ENCODE results near the gene MYO1B.

MYO1B gene

DNA sequence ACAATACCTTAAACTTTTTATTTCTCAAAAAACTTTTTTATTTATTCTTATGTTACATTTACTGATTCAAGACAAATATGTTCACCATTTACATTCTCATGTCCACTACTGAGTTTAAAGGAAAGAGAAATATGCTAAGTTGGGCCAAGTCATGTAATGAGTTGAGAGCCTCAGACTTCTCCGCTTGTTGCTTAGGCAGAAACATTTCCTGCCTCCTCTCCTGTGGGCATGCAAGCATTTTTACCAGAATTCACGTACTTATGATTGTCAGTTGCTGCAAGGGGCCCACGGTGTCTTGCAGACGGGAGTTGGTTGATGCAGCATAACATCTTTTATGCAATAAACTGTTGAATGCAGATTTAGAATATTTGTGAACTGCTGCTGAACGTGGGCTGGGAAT is 51.8 kb downstream of the MYO1B start:
- no peak for DNase-seq (ENCODE audit: low read depth in 3 of 3)

DNA sequence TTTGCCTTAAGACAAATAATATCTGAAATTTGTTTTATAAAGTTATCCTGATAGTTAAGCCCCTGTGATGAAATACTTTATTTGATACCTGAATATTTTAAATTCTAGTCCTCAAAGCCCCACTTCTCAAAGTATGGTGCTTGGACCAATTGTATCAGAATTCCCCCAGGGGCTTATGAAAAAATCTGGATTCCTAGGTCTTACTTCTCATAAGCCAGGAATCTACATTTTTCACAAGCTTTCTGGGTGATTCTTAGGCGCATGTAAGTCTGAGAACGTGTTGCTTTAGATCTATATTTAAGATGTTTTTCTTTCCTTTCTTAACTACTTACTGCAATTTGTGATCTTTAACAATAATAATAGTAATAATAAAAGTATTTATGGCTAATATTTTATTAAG is 53.1 kb downstream of the MYO1B start:
- no peak for DNase-seq (ENCODE audit: low read depth in 3 of 3)

DNA sequence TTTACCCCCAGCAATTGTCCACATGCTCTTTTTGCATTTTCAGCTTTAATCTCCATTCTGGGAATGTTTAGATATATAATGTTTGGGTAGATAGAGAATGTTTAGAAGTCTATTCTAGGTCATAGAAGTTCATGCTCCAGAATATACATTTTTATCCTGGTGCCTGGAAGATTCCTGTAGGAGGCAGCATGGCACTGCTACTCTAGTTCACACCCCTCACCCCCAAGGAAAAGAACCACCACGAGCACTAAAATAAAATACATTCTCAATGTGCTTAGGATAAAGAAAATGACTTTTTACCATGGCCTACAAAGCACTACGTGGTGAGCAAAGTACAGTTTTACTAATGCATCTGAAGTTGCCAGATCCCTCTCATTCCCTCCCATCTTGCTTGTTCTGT is 53.8 kb downstream of the MYO1B start:
- no peak for DNase-seq (ENCODE audit: low read depth in 3 of 3)

DNA sequence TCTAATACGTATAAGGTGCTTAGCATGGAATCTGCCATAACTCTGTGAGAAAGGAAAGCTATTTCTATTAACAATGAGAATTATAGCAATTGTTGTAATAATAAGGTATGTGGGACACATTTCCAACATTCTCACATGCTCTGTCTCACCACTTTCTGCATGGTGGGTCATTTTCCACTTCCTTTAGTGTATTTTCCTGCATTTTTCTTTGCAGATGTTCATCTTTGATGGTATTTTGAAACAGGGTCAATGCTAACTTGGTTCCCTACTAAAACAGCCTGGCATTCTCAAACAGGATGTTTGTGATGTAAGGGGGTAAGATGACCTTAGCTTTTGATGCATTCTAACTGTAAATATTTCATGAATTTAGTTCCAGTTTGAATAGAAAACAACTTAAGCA is 54.7 kb downstream of the MYO1B start:
- no peak for DNase-seq (ENCODE audit: low read depth in 3 of 3)

DNA sequence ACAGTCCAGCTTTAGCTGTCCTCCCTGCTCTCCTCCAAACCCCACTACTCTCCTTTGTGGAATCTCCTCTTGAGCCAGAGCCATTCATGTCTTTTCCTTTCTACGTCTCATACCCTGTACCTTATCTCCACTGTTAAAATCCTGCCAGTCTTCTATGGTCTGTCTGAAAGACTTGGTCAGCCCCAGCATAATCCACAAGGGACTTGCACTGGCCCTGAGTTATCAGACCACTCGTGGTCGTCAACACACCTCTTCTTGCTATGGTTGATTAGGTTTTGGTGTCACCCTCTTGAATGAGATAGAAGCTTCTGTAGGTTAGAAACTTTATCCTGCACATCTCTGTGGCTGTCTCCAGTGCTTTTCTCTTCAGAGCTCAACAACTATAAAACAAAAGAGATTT is 56.8 kb downstream of the MYO1B start:
- DNase-seq (ENCODE audit: low read depth in 3 of 3), result no peak

DNA sequence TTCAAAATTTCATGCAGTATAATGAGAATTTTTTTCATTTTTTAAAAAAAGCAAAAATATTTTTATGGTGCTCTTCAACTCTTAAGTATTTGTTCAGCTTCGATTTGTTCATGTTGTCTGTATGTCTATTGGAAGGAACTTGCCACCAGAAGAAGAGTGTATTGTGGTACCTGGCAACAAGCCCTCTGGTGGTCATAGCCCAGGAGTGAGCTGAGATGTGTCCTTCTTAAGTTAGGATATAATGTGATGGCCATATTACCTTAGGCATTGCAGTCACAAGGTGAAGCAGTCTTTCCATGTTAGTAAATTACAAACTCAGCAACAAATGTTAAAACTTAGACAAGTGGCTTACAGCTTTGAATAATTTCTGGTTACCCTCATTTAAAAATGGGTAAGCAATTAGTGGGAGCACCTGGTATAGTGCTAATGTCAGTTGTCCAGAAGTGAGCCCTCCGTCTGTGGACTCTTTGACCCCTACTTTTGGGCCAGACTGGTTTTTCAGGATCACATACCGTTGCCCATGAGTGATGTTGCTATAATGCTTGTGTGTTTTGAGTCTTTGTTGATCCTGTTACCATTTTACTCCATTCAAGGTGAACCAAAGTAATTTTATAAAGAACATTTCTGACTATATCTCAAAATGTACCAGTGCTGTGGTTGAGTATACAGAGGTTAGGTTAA is 57.4 kb downstream of the MYO1B start:
- peak in 1 of 3 experiments; percentile 9 for DNase-seq (ENCODE audit: low read depth in 3 of 3)

DNA sequence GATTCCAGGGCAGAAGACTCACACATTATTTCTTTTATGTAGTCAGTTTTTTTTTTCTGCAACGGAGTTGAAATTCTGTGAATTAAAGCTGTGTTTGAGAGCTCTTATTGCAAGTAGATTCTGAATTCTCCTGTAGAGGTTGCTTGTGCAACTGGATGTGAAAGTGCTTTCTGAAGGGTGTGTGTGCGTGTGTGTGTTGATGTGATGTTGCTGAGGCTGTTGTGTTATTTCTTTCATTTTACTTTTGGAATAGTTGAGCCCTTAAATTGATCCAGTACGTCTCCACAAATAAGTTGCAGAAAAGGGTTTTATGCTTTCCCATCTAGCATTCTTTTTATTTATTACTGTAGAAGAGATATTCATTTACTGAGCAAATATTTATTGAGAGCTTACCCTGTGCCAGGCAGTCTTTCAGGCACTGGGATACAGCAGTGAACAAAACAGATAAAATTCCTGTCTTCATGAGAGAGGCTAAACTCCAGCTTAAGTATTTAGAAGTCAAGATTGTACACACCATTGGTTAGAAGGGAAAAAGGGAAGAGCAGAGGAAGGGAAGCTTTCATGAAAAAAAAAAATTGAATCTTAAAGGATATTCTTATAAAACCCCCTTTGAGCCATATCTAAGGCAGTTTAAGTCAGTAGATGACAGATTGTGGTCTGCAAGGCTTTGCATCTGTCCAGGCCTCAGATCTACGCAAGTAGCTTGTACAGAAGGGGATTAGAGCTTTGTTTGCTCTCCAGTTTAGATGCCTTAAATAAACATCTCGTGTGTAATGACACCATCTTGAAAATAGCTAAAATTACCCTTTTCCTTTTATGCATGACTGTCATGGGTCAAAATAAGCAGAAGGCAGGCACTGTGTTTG is 58.2 kb downstream of the MYO1B start:
- no peak for DNase-seq (ENCODE audit: low read depth in 3 of 3)

DNA sequence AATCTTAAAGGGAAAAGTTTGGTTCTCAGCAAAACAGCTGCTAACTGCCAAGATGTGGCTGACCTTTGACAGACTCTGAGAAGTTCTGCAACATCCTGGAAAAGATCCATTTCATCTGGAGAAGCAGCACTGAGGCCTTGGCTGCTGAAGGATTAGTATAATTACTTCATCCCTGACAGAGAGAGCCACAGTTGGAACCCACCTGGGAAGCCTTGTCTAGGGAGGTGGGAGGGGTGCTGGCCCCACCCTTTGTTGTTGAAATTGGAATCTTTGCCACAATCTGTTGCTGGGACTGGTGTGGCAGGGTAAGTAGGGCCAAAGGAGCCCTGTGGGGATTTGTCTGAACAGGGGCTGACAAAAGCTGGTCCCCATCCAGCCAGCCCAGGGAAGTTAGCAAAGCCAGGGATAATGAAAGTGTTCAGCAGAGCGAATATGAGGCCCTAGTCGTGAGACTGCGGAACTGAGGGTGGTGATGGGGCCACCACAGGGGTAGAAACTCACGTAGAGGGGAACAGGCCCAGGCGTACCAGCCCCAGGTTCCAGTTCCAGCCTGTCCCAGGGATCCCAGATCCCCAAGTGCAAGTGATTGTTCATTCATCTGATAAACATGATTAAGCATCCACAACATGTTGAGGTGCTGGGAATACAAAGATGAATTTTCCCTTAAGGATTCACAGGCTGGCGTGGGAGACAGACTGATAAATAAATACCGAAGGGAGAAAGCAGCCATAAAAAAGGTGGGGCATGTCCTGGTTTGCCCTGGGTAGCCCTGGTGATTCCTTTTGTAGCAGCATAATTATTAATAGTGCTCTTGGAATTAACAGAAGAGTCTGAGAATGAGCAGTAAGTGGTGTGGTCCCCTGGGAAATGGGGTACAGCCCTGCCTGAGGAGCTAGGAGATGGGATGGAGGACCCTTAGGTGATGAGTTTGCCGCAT is 60.0 kb downstream of the MYO1B start:
- no peak for DNase-seq (ENCODE audit: low read depth in 3 of 3)

DNA sequence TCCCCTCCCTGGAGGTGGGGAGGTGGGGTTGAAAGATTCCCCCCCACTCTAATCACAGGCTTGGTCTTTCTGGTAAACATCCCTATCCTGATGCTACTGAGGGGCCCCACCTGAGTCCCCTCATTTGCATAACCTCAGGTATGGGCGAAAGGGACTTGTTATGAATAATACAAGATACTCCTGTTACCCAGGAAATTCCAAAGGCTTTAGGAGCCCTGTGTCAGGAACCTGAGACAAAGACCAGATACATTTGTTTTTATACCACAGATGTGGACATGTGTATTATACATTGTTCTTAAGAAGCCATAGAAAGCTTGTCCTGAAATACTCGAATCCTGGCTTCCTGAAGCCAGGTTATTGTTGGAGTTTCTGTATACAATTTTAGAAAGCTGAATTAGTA is 62.8 kb downstream of the MYO1B start:
- no peak for DNase-seq (ENCODE audit: low read depth in 3 of 3)

DNA sequence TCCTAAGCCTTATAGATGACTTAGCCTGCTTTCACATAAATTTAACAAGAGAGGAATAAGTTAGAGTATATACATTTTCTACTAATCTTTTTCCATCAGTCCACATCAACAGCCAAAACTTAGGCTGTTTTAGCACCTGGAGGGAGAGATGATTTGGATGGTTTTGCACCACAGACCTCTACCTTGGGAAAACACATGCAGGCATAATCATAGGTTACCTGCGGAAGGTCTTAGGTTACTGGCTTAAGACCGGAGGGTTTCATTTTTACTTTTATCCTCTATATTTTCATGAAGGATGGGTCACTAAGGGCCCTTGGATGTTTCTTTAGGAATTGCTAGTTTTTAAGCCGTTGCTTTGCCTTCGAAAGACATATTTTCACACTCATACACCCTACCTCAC is 66.0 kb downstream of the MYO1B start:
- no peak for DNase-seq (ENCODE audit: low read depth in 3 of 3)

DNA sequence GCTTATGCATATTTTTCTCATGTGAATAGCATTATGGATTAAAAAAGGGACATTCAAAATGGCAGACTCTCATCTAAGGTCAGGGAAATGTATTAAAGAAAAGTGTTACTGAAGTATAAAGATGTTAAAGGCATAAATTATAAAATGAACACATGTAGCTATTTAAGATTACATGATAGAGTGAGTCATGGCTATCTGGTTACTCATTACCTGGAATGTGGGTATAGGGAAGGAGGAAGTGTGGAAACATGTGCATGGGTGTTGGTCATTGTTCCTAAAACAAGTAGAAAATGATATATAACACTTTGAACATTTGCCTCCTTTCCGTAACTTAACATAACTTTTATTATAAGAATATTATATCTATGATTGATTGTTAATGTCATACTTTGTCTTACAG is 66.4 kb downstream of the MYO1B start:
- DNase-seq (ENCODE audit: low read depth in 3 of 3), result no peak

DNA sequence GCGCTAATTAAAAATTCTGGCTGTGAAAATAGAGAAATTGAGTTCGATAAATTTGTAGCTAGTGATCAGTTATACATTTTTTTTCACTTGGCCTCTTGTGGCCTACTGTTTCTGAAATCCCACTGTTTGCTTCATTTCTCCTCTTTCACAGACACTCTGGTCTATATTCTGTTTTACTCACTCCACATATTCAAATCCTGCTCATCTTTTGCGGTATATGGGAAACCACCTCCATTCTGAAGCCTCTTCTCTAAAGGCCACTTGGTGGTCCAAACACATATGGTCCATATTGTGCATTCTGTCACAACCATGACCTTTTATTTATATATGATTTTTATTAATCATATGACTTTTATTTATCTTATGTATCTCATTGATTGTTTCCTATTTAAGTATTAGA is 67.0 kb downstream of the MYO1B start:
- no peak for DNase-seq (ENCODE audit: low read depth in 3 of 3)

DNA sequence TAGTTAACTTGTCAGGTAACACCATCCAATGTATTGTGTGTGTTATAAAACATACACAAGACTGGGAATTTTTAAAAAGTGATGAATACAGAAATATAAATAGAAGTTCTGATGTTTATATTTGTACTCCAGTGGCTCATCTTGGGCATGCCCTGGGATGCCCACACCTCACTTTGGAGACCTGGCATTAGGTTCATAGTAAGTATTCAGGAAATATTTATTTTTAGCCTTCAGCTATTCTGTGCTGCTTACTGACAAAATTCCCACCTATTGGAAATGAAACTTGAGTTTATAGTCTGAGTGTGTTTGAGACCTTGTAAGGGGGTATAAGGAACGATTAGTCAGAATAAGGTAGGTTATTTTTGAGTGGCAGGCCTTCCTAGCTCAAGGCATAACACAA is 67.5 kb downstream of the MYO1B start:
- DNase-seq (ENCODE audit: low read depth in 3 of 3), result no peak

DNA sequence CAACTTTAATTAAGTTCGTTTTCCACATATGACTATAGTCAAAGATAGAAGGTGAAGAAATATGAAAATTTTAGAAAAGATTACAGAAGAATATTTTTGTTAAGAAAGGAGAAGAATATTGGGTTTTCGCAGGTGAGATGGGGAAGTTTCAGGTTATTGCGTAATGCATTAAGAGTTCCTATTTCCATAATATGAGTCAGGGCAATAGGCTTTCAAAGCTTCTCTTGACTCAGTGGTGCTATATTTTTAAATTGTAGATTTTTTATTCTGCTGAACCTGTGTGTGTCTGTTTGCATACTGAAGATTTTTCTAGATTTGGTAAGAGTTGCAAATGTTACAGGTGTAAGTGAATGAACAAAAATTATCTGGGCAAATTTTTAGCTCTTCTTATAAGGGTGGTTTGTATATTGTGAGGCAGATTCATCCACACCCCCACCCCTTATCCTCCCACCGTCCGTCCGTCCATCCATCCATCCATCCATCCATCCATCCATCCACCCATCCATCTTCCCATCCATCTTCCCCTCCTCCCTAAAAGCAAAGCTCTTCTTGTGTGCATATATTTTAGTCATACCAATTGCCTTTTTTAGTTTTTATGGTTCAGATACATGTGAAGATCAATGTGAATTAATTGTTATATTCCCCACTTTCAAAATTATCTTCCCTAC is 69.6 kb downstream of the MYO1B start:
- no peak for DNase-seq (ENCODE audit: low read depth in 3 of 3)

DNA sequence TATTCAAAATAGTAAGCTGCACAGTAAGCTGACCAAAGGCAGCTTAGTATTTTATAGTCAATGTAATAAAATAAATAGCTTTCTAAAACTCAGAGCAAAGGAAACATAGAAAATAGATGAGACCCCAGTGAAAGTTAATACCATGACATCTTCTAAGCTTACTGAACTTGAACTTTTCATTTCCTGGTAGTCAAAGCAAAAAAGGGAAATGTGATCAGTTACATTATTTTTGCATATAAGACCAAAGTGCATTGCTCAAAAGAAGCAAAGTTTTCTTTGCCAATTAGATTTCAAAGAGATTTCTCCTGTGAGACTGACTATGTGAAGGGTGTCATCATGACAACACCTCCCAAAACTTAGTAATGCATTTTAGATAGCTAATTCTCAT is 70.2 kb downstream of the MYO1B start:
- no peak for DNase-seq (ENCODE audit: low read depth in 3 of 3)

DNA sequence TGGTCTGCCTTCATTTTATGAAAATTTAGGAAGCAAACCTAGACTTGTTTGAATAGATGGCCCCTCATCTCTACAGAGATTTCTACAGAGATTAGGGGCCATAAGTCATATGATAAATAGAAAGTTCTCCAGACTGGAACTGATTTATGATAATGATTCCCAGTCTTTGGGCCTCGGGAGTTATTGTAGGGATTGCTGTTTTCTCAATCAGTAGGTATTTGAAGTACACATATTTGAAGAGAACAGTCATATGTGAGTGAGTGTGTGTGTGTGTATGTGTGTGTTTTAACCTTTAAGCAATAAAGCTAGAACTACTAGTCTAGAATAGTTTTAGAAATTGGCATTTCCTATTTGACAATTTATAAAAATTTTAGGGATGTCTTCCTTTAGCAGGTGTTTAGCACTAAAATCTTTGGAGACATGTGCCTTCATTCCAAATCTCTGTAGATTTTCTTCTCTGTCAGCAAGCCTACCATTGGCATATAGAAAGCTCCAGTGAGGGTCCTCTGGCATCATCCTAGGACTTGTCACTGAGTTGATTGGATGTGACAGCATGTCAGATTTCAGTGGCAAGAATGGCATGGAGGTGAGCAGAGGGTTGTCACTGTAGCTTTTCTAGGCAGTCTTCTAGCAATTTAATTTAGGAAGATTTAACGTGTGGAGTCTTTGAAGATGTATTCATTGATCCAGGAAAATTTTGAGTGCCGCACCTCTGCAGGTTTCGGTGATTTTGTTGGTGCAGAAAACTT is 71.2 kb downstream of the MYO1B start:
- no peak for DNase-seq (ENCODE audit: low read depth in 3 of 3)

DNA sequence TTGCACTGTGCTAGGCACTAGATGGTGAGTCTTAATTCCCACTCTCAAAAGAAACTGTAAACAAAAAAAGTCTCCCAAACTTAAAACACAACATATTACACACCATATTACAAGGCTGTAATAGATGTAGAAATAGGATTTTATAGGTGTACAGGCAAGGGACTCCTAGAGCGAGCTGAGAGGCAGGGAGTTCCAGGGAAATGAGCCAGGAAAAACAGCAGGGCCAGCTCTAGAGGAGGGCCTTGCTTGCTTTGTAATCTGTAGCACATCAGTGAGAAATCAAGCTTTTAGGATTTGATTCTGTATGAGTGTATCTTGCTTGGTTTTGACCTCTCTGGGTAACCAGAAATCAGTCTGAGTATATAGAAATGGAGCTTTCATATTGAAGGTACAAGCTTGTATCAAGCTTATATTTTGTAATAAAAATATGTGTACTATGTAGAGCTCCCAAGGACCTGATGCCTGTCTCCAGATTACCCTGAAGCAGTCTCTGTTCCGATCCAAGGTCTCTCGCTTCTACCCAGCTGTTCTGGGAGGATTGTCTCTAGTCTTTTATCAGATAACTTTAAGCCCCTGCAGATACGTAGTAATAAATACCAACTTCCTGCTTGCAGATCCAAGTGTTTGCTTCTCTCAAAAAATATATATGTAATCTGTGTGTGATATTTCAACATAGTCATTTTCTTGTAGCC is 73.0 kb downstream of the MYO1B start:
- no peak for DNase-seq (ENCODE audit: low read depth in 3 of 3)

DNA sequence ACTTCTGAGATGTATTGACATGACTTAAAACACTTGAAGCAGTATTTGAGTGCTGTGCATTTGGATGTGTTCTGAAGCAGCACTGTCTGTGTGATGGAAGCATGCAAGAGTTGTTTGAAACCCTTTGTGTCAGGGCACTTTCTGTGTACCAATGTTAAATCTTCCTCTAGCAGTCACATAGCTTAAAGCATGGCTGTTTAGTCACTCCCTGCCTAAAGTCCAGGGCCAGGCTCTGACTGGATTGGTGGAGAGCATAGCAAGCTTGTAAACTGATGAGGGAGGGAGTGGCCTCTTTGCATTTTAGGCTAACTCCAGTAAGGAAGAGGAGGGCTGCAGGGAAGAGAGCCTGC is 73.5 kb downstream of the MYO1B start:
- DNase-seq (ENCODE audit: low read depth in 3 of 3), result no peak

DNA sequence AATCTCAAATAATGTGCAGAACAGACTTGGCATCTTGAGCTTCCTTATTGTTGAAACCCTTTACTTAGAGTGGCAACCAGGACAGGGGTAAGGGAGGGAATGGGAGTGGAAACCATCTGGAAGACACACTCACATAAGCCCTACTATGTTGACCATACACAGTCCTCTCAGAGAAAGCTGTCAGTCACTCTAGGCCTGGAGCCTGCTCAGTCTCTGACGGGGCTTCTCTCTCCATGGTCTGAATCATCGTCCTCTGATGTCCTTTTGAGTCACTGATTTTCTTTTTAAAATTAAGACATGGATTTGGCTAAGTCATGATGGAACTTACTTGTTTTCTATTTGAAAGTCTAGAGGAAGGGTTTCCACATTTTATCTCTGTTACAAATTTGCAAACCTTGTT is 74.0 kb downstream of the MYO1B start:
- DNase-seq (ENCODE audit: low read depth in 3 of 3), result no peak

DNA sequence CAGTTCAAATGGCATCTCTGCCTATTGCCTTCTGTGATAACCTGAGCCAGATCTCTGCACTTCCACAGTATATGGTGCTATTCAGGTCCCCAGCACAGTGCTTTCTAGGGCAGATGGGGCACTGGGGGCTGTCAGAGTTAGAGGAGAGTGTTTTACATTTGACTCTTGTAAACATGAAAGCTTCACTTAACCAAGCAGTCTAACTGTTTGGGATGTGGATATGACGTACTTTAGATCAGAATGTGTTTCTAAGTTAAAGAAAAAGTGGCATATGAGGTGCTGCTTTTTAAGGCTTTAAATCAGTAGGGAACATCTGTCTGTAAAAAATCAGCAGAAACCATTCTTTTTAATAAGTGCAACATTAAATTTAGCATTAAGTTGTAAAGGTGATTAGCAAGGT is 75.7 kb downstream of the MYO1B start:
- DNase-seq (ENCODE audit: low read depth in 3 of 3), result no peak

All from stimulated activated CD4-positive, alpha-beta T cell treated with anti-CD3 and anti-CD28 coated beads, TNF-alpha, amount 100 ng/mL, for 24 hours (primary cell).